ENCODE results near the gene SH3PXD2A. TPM values are rescaled to one million over a fixed set of nuclear protein-coding genes. Genes with fewer than 3 reads are reported as not detected.

The SH3PXD2A gene
- total and polyA plus RNA-seq, 9 of the 15 experiments (the other 6 are each of a cell fraction or from before 2014, with no cell fraction given), result 0.41 to 9.3 (median 2.5) TPM

DNA sequence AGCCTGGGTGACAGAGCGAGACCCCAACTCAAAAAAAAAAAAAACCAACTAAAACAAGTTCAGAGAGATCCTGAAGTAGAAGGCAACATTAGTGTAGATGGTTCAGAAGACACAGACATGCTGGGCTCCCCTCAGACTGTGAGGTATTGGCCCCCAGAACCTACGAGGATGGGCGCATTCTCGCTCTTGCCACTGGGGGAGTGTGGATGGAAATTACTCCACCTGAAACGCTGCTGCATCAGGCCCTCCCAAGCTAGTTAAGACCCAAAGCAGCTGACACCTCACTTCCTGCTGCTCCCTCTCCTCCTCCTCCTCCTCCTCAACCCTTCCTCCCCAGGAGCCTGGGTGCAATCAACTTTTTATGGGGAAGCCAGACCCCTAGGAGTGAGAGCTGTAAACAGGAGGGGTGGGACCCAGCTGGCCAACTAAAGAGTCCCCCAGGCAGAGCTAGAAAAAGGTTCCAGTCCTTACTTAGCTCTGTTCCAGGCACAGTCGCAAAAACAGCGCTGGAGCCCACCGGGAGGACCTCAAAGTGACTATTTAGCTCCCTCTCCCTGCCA is 7.4 kb downstream of the SH3PXD2A start:
- TF ChIP-seq, protein P1, sequence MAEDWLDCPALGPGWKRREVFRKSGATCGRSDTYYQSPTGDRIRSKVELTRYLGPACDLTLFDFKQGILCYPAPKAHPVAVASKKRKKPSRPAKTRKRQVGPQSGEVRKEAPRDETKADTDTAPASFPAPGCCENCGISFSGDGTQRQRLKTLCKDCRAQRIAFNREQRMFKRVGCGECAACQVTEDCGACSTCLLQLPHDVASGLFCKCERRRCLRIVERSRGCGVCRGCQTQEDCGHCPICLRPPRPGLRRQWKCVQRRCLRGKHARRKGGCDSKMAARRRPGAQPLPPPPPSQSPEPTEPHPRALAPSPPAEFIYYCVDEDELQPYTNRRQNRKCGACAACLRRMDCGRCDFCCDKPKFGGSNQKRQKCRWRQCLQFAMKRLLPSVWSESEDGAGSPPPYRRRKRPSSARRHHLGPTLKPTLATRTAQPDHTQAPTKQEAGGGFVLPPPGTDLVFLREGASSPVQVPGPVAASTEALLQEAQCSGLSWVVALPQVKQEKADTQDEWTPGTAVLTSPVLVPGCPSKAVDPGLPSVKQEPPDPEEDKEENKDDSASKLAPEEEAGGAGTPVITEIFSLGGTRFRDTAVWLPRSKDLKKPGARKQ (CRISPR knock-in tag; IDR thresholded peaks at IDR 0.05), result no peak
- TF ChIP-seq CHD1 (IDR thresholded peaks at IDR 0.05; ENCODE audit: low read length) (no peak), POLR2G (IDR thresholded peaks at IDR 0.05; ENCODE audit: low read depth, low read length) (no peak), ZNF695 (CRISPR knock-in tag; IDR thresholded peaks at IDR 0.05) (no peak), GTF2F1 (IDR thresholded peaks at IDR 0.05; ENCODE audit: low read depth, low read length) (no peak), CBFA2T2 (conservative IDR thresholded peaks at IDR 0.05) (no peak), ZNF121 (CRISPR knock-in tag; conservative IDR thresholded peaks at IDR 0.05) (no peak), ARNT (IDR thresholded peaks at IDR 0.05) (no peak), PURB (CRISPR knock-in tag; IDR thresholded peaks at IDR 0.05; ENCODE audit: low read depth) (no peak), NCOA6 (IDR thresholded peaks at IDR 0.05) (no peak)
- TF ChIP-seq, protein P2, sequence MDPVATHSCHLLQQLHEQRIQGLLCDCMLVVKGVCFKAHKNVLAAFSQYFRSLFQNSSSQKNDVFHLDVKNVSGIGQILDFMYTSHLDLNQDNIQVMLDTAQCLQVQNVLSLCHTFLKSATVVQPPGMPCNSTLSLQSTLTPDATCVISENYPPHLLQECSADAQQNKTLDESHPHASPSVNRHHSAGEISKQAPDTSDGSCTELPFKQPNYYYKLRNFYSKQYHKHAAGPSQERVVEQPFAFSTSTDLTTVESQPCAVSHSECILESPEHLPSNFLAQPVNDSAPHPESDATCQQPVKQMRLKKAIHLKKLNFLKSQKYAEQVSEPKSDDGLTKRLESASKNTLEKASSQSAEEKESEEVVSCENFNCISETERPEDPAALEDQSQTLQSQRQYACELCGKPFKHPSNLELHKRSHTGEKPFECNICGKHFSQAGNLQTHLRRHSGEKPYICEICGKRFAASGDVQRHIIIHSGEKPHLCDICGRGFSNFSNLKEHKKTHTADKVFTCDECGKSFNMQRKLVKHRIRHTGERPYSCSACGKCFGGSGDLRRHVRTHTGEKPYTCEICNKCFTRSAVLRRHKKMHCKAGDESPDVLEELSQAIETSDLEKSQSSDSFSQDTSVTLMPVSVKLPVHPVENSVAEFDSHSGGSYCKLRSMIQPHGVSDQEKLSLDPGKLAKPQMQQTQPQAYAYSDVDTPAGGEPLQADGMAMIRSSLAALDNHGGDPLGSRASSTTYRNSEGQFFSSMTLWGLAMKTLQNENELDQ (CRISPR knock-in tag; IDR thresholded peaks at IDR 0.05; ENCODE audit: borderline replicate concordance), result no peak
- FAIRE-seq (no peak), DNase-seq (ENCODE audit: extremely low read depth in 1 of 4, low spot score in 3 of 4) (no peak), ATAC-seq (no peak)
- no peak overlapping the region for H3K27ac ChIP-seq (ENCODE audit: extremely low read depth, low read depth, low read length)
- no peaks in the 10 kb centered on the region for H3K4me1 ChIP-seq (replicated peaks in 1 of 2; ENCODE audit: control insufficient read depth in 2 of 2, insufficient read depth in 2 of 2, low read length in 2 of 2)
- POLR2A ChIA-PET, result interaction anchor here (0.6 kb wide), 1 partner anchor 429 kb away, joined by 3 read pairs; no protein-coding TSS in a partner anchor
- CTCF ChIA-PET (ENCODE audit: low intra/inter-chr PET ratio), result no interaction called here
- no peaks in the 10 kb centered on the region for H4K20me1 ChIP-seq (replicated peaks; ENCODE audit: control insufficient read depth, insufficient read depth, low read length)
- no peaks in the 10 kb centered on the region for H3K36me3 ChIP-seq (ENCODE audit: control insufficient read depth, insufficient read depth, low read length)
- H3K4me3 ChIP-seq, result no peak overlapping the region
- no peaks in the 10 kb centered on the region for H3K9me1 ChIP-seq (ENCODE audit: control insufficient read depth, insufficient read depth, low read length)
- in situ Hi-C loops (cut with MboI) (loop anchor here (5.0 kb wide), 1 partner anchor 126 kb away; no protein-coding TSS in a partner anchor), intact Hi-C loops (cut with micrococcal nuclease) (no loop called here)
- WGBS (ENCODE audit: insufficient coverage, low coverage, missing lambda C conversion rate), result 0% methylated on average over 5 of the region's 8 CpGs
- H3K79me2 ChIP-seq (ENCODE audit: control insufficient read depth, insufficient read depth, low read length), result no peaks in the 10 kb centered on the region
- no peak overlapping the region for H3K9ac ChIP-seq (ENCODE audit: insufficient read depth in 1 of 2, low read depth in 2 of 2, low read length in 2 of 2)
- H3K4me2 ChIP-seq (ENCODE audit: insufficient read depth, low read length), result no peak overlapping the region
- H3K9me3 ChIP-seq (replicated peaks; ENCODE audit: control insufficient read depth, insufficient read depth, low read depth, low read length), result no peaks in the 10 kb centered on the region
- BruUV-seq (replicated peaks), result no TSS peak
- H2AFZ ChIP-seq (ENCODE audit: low read depth, low read length), result no peak overlapping the region
- H3K27me3 ChIP-seq (ENCODE audit: control insufficient read depth in 2 of 2, insufficient read depth in 2 of 2, low read length in 2 of 2), result peaks cover 3 to 46% of the 10 kb centered on the region in 2 experiments

Data from K562 (cell line).